KG1 (cell line): ENCODE results near the gene NRG3.
"Not testable (repeated sequence)": the region's sequence is repeated elsewhere in the genome, so short reads cannot be mapped to it uniquely, and the experiment has no call there.

ENCODE experiments used
- DNase-seq: peaks from one replicate; lab custom pipeline; 2025; lab: John Stamatoyannopoulos, UW

Gene NRG3

DNA sequence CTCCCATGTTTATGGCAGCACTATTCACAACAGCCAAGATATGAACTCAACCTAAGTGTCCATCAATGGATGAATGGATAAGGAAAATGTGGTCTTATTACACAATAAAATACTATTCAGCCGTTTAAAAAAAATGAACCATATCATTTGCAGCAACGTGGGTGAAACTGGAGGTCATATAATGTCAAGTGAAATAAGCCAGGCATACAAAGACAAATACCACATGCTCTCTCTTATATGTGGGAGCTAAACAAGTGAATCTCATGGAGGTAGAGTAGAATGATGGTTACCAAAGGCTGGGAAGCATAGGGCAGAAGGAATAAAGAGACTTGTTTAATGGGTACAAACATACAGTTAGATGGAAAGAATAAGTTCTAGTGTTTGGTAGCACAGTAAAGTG is 699.1 kb downstream of the NRG3 start:
- no peak for DNase-seq

DNA sequence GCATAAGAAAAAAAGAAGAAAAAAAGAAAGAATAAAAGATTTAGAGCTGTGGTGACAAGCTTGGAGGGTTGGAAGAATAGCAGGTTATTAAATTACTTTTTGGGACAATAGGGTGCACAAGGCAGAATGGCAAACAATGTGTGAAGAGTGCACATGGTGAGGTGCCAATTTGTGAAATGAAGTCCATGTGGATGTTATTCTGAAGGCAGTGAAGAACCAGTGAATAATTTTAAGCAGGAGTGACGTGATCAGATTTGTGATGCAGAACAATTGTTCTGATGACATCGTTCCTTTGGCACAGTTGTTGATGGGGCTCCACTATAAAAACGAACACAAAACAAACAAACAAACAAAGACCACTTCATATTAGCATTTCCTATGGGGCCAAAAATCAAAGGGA is 700.3 kb downstream of the NRG3 start:
- DNase-seq, result no peak

DNA sequence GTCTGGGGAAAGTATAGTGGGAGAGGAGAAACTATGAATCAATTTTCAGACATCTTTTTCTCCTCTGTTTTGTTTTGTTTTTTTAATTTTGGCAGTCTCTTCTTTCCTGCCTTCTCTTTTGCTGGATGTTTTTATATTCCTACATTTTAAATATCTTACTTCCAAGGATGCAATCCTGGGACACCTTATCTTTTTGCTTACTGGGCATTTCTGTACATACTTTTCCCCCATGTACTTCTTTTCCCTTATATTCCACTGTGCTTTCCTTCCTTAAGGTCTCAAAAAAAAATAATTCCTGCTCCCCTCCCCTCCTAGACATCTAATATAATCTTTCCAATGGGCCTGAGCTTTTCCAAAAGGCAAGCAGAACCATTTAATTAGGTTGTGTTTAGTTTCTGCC is 701.1 kb downstream of the NRG3 start:
- no peak for DNase-seq

DNA sequence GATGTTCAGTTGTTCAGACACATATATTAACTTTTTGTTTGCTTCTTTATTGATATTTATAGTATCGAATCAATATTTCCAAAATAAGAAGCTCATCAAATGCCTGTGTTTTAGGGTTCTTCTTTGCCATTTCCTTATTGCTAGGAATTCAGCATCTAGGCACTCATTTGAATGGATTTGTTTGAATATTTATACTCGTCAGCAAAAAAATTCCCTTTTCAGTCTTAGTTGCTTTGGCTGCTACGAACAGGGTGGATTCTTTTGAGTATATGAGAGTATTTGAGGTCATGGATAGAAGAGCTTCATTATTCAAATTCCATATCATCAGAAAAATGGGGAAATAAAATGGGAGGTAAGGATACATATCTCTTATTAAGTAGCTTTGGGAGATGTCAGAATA is 706.9 kb downstream of the NRG3 start:
- no peak for DNase-seq

DNA sequence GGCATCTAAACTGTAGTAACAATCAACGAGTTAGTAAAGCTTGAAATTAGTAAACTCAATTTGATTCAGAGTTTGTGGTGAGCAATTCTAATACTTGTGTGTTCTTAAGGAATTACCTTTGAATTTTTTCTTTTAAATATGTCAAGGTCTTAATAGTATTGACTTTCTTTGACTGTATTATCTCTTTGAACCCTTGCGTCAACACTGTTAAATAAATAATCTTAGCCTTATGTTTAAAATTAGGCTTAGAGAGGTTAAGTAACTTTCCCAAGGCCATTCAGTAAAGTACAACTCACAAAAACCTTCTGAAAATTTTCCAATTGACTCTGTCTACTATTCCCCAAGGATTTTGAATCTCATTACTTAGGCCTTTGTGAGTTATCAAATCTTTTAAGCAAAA is 716.4 kb downstream of the NRG3 start:
- no peak for DNase-seq

DNA sequence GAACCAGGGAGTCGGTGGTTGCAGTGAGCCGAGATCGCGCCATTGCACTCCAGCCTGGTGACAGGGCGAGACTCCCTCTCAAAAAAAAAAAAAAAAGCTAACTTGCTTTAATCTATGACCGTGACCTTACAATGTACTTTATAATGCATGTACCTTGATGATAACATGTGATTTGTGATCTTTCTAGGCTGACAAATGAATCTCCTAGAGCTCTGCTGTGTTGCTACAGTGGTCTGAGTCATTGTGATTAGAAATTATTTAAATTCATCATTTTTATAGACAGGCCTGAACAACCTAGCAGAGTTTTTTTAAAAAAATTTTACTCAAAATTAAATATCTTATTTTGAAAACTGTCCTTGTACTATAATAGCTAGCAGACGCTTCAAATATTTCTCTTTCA is 722.8 kb downstream of the NRG3 start:
- DNase-seq, result no peak

DNA sequence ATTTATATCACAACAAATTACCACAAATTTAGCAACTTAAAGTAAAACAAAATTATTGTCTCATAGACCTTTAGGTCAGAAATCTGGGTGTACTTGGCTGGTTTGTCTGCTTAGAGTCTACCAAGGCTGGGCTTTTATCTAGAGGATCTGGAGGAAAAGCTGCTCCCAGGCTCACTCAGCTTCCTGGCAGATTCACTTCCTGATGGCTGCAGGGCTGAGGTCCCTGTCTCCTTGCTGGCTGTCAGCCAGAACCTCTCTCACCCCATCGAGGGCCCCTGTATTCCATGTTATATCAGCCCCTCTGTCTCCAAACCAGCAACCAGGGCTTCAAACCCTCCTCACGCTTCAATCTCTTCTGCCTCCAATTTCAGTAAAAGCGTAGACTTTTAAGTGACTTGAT is 734.9 kb downstream of the NRG3 start:
- DNase-seq, result no peak

DNA sequence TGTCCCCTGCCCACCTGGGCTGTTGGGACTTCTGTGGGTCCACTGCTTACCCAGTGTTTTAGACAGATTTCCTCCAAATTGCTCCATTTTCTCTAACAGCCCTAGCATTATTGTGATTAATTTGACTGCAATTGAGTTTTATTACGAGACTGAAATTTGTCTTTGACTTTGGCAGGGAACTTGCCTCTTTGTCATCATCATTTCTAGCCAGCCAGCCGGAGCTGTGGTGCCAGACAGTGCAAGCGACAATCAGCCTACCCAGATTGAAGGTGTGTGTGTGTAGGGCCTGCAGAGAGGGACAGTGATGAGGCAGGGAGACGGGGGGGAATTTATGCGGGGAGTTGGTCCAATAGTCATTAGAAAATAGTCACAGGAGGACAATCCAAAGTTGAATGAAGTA is 743.0 kb downstream of the NRG3 start:
- no peak for DNase-seq

DNA sequence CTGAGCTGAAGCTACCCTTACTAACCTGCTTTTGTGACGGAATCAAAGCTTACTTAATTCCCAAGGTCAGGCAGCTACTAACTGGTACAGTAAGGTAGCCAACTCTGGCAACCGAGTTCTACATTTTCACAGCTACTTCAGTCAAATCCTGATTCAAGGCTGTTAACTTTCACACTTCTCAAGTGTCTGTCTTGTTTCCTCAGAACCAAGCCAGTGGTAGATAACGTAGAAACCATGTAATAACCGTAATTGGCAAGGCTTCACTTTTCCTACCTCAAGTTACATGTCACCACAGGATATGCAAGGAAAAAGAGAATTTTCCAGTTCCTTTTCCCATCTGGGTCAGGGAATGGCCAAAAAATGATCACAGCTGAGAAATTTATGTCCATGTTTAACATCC is 746.7 kb downstream of the NRG3 start:
- DNase-seq, result no peak

DNA sequence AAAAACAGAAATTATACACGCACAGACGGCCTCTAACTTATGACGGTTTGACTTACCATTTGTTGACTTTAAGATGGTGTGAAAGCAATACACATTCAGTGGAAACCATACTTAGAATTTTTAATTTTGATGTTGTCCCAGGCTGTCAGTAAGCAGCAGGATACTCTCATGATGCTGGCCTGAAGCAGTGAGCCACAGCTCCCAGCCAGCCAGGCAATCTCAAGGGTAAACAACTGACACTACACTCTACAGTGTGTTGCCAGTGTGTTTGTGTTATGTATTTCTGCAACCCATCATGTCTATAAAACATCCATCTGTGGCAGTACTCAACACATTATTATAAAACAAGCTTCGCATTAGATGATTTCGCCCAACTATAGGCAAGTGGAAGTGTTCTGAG is 747.5 kb downstream of the NRG3 start:
- DNase-seq, result no peak

DNA sequence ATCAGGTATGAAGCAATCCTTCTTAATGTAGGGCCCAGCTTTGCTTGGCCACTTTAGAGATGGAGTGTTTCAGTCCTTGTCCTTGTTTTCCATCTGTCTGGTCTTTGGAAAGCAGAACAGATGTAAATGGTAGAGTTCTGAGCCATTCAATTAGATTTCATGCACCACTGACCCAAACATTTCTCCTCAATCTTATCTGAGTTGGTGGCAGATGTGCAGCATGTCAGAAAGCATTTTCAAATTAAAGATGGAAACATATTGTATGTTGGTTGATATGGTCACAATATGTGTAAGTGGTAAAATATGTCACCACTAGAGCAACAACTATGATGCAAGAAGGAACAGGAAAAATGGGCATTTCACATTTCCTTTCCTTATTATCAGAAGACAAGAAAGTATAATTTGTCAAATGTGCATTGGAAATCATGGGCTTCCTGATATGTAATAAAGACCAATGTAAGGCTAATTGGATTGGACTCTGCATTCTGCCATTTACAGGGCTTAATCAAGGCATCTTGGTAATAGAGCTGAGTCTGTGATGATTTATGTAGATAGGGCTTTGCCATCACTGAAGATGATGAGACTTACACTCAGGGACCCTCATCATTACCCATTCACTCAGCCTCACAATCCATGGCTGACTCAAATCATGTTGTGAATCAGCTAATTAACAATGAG is 750.7 kb downstream of the NRG3 start:
- DNase-seq, result no peak

DNA sequence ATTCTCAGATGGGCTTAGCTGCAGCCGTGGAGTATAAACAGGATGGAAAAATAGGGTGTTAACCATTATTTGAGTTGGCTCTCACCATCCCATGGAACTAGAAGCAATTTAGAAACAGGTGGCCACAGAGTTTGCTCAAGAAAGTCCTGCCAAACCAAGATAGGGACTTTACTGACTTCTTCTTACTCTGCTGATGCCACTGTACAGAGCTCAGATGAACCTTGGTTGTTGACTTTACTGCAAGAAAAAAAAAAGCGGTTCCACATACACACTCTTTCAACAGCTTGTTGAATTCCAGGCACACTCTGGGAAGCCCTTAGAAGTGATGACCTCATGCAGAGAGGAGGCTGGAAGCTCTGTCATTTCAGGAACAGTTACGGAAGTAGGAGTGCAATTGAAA is 753.4 kb downstream of the NRG3 start:
- no peak for DNase-seq

DNA sequence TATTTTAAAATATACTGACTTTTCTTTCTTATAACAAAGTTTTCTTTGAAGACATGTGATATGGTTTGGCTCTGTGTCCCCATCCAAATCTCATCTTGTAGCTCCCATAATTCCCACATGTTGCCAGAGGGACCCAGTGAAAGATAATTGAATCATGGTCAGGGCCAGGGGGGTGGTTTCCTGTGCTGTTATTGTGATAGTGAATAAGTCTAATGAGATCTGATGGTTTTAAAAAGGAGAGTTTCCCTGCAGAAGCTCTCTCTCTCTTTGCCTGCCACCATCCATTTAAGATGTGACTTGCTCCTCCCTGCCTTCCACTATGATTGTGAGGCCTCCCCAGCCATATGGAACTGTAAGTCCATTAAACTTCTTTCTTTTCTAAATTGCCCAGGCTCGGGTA is 768.1 kb downstream of the NRG3 start:
- DNase-seq, result no peak

DNA sequence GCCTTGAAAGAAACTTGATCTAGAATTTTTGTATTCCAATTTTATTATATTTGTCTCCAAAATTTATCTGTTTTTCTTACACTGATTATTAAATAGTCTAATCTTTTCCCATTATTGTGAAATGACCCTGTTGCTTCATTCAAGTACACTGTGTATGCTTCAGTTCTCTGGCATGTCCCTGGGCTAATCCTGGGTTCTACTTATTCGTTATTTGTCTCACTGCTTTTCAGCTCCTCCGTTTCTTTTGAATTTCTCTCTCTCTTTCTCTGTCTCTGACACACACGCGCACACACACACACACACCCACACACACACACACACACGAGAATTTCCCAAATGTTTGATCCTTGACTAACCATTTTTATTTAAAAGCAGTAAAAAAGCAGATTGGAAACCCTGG is 768.6 kb downstream of the NRG3 start:
- DNase-seq, result no peak

DNA sequence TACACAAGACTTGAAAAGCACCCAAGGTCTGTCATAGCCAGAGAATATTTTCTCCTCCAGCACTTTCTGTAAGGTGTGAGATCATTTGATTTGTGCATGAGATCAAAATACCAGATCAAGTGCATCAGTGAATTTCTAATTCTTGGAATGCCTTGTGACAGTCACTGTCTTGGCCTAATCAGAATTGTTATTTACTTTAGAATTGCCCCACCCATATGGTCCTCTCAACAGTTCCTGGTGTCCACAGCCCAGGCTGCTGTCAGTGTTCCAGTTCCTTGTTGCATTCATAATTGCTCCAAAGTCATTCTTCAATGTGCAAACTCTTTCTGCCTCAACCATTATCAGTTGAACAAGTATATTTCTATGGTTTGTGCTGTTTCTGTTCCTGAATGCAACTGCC is 770.2 kb downstream of the NRG3 start:
- DNase-seq, result no peak

DNA sequence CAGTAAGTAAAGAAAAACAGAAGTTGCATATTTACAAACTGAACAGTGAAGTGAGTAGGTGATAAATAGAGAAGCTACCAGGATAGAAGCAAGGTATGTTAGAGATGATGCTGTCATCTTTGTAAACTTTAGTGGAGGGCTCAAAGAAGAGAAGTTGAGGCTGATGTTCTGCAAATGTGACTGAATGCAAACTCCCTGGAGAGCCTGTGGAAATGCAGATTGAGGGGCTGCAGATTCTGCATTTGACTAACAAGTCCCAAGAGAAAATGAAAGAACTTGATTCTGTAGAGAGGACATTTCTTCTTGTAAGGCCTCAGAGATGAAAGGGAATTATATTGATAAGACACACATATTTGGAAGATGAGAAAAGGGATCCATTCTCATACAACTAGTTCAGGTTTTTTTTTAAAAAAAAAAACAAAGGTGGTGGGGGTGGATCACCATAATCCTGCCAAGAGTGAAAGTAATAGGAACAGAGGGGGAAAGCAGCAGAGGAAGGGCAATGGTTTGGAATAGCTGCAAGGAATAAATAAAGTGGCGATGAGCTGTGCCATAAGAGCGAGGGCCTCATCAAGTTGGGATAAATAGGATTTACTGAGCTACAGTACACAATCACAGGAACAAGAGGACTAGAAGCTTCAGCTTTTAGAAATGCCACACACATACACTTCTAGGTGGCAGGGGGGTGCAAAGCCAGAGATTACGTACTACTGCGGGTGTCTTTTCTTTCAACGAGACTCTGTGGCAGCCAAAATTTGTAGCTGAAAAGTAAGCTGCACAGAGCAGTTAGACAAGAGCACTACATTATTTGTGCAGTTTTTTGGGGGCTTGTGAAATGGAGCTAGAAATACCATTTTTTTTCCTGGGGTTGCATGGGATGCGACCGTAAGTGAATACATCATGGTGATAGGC is 778.5 kb downstream of the NRG3 start:
- no peak for DNase-seq

DNA sequence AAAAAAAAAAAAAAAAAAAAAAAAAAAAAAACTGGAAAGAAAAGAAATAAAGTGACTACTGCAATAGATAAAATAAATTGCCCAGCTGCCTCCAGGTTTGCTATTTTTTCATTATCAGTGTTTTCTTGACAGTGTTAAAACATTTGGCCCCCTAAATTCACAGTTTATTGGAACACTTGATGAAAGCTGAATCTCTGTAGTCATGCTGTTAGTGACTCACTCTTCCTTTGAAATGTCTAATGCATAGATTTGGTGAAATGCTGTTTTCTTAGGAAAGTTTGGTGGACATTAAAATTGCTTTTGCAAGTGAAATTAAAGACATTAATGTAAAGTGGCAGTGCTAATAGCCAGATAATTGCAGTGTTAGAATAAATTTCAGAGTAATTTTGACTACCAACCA is 785.2 kb downstream of the NRG3 start:
- no peak for DNase-seq

DNA sequence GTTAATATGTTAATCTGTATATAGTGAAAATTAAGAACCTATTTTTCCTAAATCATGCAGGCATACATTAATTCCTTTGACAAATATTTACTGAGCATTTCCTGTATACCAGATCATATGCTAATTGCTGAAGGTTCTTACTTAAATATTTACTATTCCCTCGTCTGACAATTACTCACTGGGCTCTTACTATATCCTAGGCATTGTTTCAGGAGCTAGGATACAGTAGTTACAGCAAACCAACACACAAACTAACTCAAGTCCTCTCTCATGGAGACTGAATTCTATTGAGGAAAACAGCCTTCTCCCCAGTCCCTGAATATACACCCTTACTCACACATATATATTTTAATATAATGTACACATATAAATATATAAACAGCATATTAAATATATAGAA is 786.0 kb downstream of the NRG3 start:
- no peak for DNase-seq

DNA sequence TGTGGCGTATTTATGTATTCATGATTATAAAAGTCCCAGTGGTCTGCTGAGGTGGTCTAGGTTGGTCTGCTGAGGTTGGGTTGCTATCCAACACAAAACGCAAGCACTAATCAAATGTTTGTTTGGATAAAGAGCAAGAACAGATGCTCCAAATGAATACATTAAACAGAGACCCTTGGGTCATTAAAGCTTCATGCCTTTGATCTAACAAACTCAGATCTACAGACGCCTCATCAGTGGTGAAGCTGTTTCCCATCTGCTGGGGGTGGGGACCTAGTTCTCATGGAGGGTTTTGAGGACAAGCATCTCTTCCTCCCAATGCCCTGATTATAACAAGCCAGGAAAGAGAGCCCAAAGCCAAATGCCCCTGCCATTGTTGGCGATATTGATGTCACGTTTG is 786.7 kb downstream of the NRG3 start:
- no peak for DNase-seq

DNA sequence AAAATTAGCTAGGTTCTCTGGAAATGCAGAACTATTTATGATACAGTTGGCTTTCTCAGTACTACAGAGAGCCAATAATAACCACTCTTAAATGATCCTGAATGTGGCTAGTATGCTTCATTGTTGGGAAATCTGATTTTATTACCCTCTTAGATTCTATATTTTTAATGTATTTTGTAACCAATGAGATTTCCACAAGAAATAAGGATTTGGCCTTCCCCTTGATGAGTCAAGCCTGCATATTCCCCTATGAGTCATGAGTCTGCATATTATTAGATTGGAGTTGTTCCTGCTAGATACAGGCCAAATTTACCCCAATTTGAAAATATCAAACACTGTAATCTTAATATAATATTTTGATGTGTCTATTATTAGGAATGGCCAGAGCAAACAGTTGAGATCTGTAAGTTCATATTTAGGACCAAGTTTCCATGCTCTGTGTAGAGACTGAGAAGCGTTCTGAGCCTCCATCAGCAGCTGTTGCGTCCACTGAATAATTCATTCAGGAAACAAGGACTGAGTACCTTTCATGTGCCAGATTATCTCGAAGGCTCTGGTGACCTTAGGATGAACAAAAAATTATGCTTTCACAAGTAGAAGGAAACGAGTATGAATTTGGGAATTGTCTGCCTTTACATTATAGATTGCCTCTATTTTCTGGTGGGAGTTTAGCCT is 793.4 kb downstream of the NRG3 start:
- no peak for DNase-seq

DNA sequence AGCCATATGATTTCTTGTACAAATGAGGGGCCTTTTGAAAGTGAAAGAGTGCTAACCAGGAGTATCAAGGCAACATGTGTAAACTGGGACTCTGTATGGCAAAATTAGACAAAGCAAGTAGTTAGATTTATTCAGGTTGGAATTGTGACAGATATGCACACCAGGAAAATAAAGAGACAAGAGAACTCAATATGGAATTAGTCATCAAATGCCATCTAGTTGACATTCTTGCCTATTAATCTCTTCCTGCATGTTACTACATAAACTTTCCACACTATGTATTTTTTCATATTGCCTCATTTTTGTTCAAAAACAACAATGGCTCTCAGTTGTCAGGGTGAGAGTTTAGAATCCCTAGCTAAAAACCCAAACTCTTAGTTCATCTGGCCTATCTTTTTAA is 799.0 kb downstream of the NRG3 start:
- DNase-seq, result no peak

DNA sequence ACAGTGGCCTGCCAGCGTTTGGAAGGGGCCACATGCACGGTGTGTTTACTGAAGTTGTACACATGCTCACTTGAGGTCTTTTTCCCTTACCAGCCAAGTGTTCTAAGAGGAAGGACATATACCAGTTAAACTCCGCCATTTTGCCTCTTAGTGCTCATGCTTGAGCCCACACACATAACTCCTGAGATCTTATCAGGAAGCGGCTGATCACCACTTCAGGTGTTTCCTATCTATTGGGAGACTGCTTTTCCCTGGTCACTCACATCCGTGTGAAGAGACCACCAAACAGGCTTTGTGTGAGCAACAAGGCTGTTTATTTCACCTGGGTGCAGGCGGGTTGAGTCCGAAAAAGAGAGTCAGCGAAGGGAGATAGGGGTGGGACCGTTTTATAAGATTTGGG is 802.9 kb downstream of the NRG3 start:
- DNase-seq, result not testable (repeated sequence)

DNA sequence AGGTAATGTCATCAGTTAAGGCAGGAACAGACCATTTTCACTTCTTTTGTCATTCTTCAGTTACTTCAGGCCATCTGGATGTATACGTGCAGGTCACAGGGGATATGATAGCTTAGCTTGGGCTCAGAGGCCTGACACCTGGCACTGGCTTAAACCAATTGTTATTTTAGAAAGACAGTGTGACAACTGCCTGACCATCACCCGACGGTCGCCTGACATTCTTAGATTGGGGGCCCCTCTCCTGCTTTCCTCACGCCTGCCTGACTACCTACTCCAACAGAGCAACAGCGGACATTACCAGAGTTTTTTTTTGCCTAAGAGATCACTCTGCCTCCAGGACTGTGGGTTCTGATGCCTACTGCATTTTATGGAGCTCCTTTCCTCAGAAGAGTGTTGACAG is 803.5 kb downstream of the NRG3 start:
- not testable (repeated sequence) for DNase-seq
